Stimulated activated CD4-positive, alpha-beta T cell treated with anti-CD3 and anti-CD28 coated beads, Interleukin-4, amount 100 ng/mL, for 1 hour (primary cell): ENCODE data around the gene ZNF710.
"Not testable (repeated sequence)": the region's sequence is repeated elsewhere in the genome, so short reads cannot be mapped to it uniquely, and the experiment has no call there.

Experiments
- DNase-seq: peaks from one replicate; pipeline ENCODE4 v3.0.0-alpha.2; 2020

Gene ZNF710

GRCh38 chr15:90083954-90084607, 83.0 kb downstream of the ZNF710 start:
- DNase-seq: no peak

- no peak for DNase-seq
Observed at GRCh38 chr15:90084876-90085423, 83.8 kb downstream of the ZNF710 start.

- DNase-seq: no peak
Observed at GRCh38 chr15:90085565-90085964, 84.4 kb downstream of the ZNF710 start.

- DNase-seq: peak; percentile 60
Observed at GRCh38 chr15:90086868-90087268, 85.7 kb downstream of the ZNF710 start.

GRCh38 chr15:90087454-90088154, 86.5 kb downstream of the ZNF710 start:
- DNase-seq: peak; percentile 21

- no peak for DNase-seq
Observed at GRCh38 chr15:90090226-90090848, 89.2 kb downstream of the ZNF710 start.

- DNase-seq: no peak
Observed at GRCh38 chr15:90091156-90091931, 90.2 kb downstream of the ZNF710 start.

GRCh38 chr15:90095521-90095959, 94.4 kb downstream of the ZNF710 start:
- no peak for DNase-seq

GRCh38 chr15:90097475-90097874, 96.4 kb downstream of the ZNF710 start:
- peak; percentile 45 for DNase-seq

GRCh38 chr15:90099072-90099867, 98.1 kb downstream of the ZNF710 start:
- peak; percentile 34 for DNase-seq

GRCh38 chr15:90099868-90100831, 99.0 kb downstream of the ZNF710 start:
- no peak for DNase-seq

GRCh38 chr15:90101130-90101968, 100.2 kb downstream of the ZNF710 start:
- DNase-seq: peak; percentile 42

- DNase-seq: peak; percentile 73
Observed at GRCh38 chr15:90101969-90102890, 101.1 kb downstream of the ZNF710 start, which contains the start of gene IDH2. Gene IDH2, minus strand, starts transcription at chr15:90102468. Its CDS starts 78 bp downstream, at chr15:90102390.

- no peak for DNase-seq
Observed at GRCh38 chr15:90103701-90104329, 102.7 kb downstream of the ZNF710 start.

- DNase-seq: no peak
Observed at GRCh38 chr15:90104551-90104950, 103.4 kb downstream of the ZNF710 start.

GRCh38 chr15:90105521-90105920, 104.4 kb downstream of the ZNF710 start:
- DNase-seq: no peak

GRCh38 chr15:90106522-90107117, 105.5 kb downstream of the ZNF710 start:
- DNase-seq: no peak

GRCh38 chr15:90108038-90108437, 106.9 kb downstream of the ZNF710 start:
- not testable (repeated sequence) for DNase-seq
